M059J (cell line): Measurements from ENCODE around the gene MORC1. TPM values are rescaled to one million over a fixed set of nuclear protein-coding genes. Genes with fewer than 3 reads are reported as not detected.
"Not testable (repeated sequence)": the region's sequence is repeated elsewhere in the genome, so short reads cannot be mapped to it uniquely, and the experiment has no call there.

ENCODE experiments used
- DNase-seq: peaks from one replicate; pipeline ENCODE4 v3.0.0-alpha.2; 2012; ENCODE audit warnings: low read depth
- total RNA-seq: library from RNA; depleted of rRNA; stranded (reverse); fragments of >200 nt; shearing (Covaris generic); gene quantifications from 2 replicates; pipeline ENCODE4 v1.2.3, GENCODE V29; 2014; rRNA removed

The MORC1 gene
- total RNA-seq = 0.02 TPM in 1 of 2 replicates, not detected in the other

DNA sequence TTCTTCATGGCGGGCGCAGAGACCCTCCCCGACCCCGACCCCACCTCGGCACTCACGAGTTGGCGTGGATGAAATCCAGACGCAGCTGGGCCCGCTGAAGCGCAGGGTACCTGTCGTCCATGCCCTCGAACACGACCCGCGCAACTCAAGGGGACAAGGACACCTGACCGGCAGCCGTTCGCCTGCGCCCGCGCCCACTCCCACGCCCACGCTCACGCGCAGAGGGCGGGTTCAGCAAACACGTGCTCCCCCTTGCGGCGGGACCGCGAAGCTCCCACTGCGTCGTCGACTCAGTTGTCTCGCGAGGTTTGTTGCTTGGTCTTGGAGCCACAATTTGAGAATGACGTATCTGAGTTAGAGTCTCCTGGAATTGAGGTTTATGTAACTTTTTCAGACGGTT lies at the start of gene MORC1:
TSS of gene MORC1 (minus strand) at position 196 of the 400 bp plus-strand sequence. CDS start at position 121, 75 bp downstream.
- no peak for DNase-seq

GRCh38 chr3:109165905-109166304 lies 48.0 kb upstream of the MORC1 start:
- no peak for DNase-seq

- no peak for DNase-seq
Observed at GRCh38 chr3:109161487-109162123, 43.7 kb upstream of the MORC1 start.

DNA sequence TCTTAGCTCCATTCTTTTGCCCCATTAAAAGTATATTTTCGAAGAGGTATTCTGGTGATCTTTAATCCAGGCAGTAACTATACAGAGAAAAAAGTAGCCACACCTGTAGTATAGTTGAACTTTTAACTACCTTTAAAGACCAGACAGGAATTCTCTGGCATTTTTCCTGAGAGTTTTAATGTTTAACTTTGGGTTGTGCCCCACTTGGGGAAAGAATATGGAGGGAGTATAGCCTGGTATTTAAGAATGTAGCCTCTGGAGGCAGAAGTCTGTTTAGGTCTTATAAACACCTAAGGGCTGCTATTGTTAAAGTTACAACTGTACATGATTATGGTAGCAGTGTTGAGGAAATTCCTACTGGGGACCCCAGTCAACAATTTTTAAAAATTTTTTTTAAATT lies 37.9 kb upstream of the MORC1 start:
- no peak for DNase-seq

GRCh38 chr3:109154979-109155378 lies 37.0 kb upstream of the MORC1 start:
- DNase-seq = peak; percentile 61

- DNase-seq = no peak
Observed at GRCh38 chr3:109152320-109152719, 34.4 kb upstream of the MORC1 start.

GRCh38 chr3:109149078-109149477 lies 31.1 kb upstream of the MORC1 start:
- DNase-seq = no peak

GRCh38 chr3:109143646-109144045 lies 25.7 kb upstream of the MORC1 start:
- DNase-seq = no peak

GRCh38 chr3:109140318-109140717 lies 22.4 kb upstream of the MORC1 start:
- no peak for DNase-seq

GRCh38 chr3:109137761-109138160 lies 19.8 kb upstream of the MORC1 start:
- no peak for DNase-seq

DNA sequence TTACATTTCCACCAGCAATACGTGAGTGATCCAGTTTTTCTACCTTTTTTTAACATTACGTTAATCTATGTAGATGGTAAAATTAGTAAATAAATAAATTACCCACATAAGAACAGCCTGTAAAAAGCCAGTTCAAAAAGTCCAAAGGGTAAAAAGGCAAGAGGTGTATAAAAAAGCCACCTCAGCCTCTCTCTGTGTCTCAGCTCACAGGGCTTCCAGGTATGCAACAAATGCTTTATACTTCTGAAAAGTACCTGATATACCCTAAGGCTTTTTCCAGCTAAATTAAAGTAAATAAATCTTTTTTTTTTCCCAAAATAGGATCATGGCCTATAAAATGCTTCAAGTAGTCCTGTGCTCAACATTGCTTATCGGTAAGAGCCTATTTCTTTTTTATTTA lies 18.6 kb upstream of the MORC1 start, which contains the start of gene C3orf85:
TSS of gene C3orf85 (plus strand) at position 197 of the 400 bp plus-strand sequence. CDS start at position 326, 129 bp downstream.
- DNase-seq = no peak

DNA sequence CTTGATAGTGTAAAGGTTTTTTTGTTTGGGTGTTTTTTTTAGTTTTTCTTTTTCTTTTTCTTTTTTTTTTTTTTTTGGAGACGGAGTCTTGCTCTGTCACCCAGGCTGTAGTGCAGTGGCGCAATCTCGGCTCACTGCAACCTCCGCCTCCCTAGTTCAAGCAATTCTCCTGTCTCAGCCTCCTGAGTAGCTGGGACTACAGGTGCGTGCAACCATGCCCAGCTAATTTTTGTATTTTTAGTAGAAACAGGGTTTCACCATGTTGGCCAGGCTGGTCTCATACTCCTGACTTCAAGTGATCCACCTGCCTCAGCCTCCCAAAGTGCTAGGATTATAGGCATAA lies 15.5 kb upstream of the MORC1 start:
- DNase-seq = not testable (repeated sequence)

- peak; percentile 81 for DNase-seq
Observed at GRCh38 chr3:109132801-109133473, 15.0 kb upstream of the MORC1 start.

GRCh38 chr3:109131276-109131675 lies 13.3 kb upstream of the MORC1 start:
- DNase-seq = peak; percentile 59

- no peak for DNase-seq
Observed at GRCh38 chr3:109127553-109127952, 9.6 kb upstream of the MORC1 start.

DNA sequence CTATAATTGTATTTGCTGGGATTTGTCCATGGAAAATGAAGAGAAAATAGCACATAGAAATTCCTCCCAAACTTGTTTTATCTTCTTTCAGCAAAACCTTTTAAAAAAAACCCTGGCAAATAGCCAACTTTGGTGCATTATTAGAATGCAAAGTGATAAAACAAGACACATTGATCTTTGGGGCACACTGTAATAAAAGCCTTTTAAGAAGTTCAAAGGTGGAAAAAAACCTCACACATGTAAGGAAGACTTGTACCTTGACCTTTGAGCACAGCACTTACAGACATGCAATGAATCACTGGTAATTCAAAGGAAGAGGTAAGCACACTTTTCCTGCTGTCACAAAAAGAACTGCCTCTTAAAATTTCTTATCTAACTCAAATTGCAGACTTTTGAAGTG lies 8.0 kb upstream of the MORC1 start:
- no peak for DNase-seq

GRCh38 chr3:109122690-109123089 lies 4.8 kb upstream of the MORC1 start:
- DNase-seq = no peak

DNA sequence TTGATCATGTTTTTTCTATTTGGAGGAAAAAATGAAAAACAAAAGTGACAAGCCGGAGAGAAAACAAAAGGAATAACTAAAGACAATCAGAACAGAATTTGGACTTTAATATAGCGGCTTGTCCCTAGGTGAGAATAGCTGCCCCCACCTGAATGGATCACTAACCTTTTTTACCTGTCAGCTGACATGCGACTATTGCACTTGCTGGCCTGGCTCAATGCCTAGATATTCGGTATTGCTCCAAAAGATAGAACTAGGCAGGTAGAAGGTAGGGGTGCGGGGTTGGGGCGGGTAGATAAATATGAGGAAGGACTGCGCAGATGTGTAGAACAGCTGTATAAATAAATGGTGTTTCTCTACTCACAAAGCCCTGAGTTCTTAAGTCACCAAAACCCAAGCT lies 650 bp upstream of the MORC1 start:
- no peak for DNase-seq

DNA sequence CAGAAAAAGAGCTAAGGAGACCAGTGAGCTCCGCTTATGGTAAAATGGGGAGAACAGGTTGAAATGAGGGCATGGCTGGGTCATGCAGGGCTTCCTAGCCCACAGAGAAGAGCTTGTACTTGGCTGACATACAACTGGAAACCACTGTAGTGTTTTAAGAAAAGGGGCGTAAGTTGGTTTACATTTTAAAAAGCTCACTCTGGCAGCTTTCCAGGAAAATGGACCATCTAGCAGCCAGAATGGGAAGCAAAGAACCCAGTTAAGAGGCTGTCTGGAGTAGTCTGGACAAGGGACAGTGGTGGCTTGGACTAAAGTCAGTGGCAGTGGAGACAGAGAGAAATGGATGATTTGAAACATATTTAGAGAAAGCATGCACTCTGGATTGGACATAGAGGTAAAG lies 1.9 kb downstream of the MORC1 start:
- DNase-seq = peak; percentile 34

DNA sequence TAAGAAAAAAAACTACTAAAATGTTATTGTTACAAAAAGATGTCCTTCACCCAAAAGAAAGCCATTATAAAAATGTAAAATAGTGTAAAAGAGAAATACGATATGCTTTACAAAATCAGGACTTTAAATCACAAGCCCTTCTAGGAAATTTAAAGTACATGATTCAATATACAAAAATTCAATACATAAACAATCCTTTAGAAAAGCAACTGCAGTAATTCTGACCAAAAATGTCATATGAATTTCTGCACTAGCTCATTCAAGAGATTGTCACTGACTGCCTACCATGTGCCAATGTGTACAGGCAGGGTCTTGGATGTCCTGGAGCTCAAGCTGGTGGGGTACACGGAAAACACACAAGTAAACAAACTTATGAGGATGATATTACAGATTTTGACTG lies 2.5 kb downstream of the MORC1 start:
- peak; percentile 39 for DNase-seq

GRCh38 chr3:109114746-109115145 lies 3.2 kb downstream of the MORC1 start:
- DNase-seq = peak; percentile 18

GRCh38 chr3:109112946-109113760 lies 4.8 kb downstream of the MORC1 start:
- no peak for DNase-seq

DNA sequence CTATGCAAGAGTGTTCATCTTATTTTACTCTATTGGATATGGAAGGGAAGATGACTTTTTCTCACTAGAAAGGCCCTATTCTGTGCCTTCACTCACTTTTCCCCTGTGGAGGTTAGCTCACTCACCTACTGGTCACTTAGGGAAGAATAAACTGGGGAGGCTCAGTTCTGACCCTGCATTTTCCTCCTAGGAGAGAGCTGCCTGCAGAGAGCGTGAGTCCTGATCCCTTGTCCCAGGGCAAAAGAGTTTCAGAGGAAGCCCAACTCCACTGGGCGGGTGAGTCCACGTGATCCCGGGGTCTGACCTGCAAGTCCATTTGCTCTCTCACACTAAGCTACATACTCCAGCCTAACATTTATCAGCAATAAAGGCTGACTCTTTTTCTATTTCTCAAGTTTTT lies 8.4 kb downstream of the MORC1 start:
- DNase-seq = no peak
